Trophoblast cell (in vitro differentiated cells and primary cell): Measurements from ENCODE around the gene ITIH5.

ENCODE experiments used
- DNase-seq, 2 donors: peaks; one replicate each; pipeline ENCODE4 v3.0.0-alpha.2; 2016
- H2AFZ ChIP-seq: 2 replicates; pipeline ENCODE4 v1.6.1; 2013; ENCODE audit warnings: low read length, moderate library complexity, mild to moderate bottlenecking; ENCODE audit not compliant: insufficient read depth, poor library complexity
- H2AK5ac ChIP-seq: 2 replicates; pipeline ENCODE4 v1.6.1; 2013; ENCODE audit warnings: mild to moderate bottlenecking, low read length
- H2BK120ac ChIP-seq: 2 replicates; pipeline ENCODE4 v1.6.1; 2013; ENCODE audit warnings: low read length, mild to moderate bottlenecking, moderate library complexity; ENCODE audit not compliant: insufficient read depth, poor library complexity
- H2BK12ac ChIP-seq: 2 replicates; pipeline ENCODE4 v1.6.1; 2013; ENCODE audit warnings: mild to moderate bottlenecking, low read length, moderate library complexity
- H2BK5ac ChIP-seq: 2 replicates; pipeline ENCODE4 v1.6.1; 2013; ENCODE audit warnings: low read length, low read depth, moderate library complexity, mild to moderate bottlenecking; ENCODE audit not compliant: poor library complexity
- H3K14ac ChIP-seq: 2 replicates; pipeline ENCODE4 v1.6.1; 2013; ENCODE audit warnings: mild to moderate bottlenecking, low read length
- H3K18ac ChIP-seq: 2 replicates; pipeline ENCODE4 v1.6.1; 2013; ENCODE audit warnings: mild to moderate bottlenecking, low read length
- H3K23ac ChIP-seq: 2 replicates; pipeline ENCODE4 v1.6.1; 2013; ENCODE audit warnings: low read length
- H3K27ac ChIP-seq: 2 replicates; pipeline ENCODE4 v1.5.1; 2013; ENCODE audit warnings: low read depth, mild to moderate bottlenecking, inconsistent platforms, low read length, moderate library complexity
- H3K27me3 ChIP-seq: 2 replicates; pipeline ENCODE4 v1.6.1; 2013; ENCODE audit warnings: inconsistent platforms, mild to moderate bottlenecking, low read length, moderate library complexity; ENCODE audit not compliant: insufficient read depth
- H3K36me3 ChIP-seq, 2 experiments: 1 replicate in 1 of 2; 2 replicates in 1 of 2; pipeline ENCODE4 v1.6.1; 2013; ENCODE audit warnings: low read length in 2 of 2, mild to moderate bottlenecking in 2 of 2, moderate library complexity in 1 of 2; ENCODE audit not compliant: insufficient read depth in 2 of 2, control insufficient read depth in 1 of 2
- H3K4ac ChIP-seq: 2 replicates; pipeline ENCODE4 v1.6.1; 2013; ENCODE audit warnings: low read depth, mild to moderate bottlenecking, low read length, moderate library complexity
- H3K4me1 ChIP-seq, 2 experiments: 1 replicate in 1 of 2; 2 replicates in 1 of 2; pipeline ENCODE4 v1.6.1; 2013; ENCODE audit warnings: low read length in 2 of 2, mild to moderate bottlenecking in 2 of 2, moderate library complexity in 1 of 2; ENCODE audit not compliant: insufficient read depth in 2 of 2, control insufficient read depth in 1 of 2
- H3K4me2 ChIP-seq: 2 replicates; pipeline ENCODE4 v1.6.1; 2013; ENCODE audit warnings: inconsistent platforms, mild to moderate bottlenecking, low read length, moderate library complexity
- H3K4me3 ChIP-seq: 2 replicates; pipeline ENCODE4 v1.5.1; 2013; ENCODE audit warnings: mild to moderate bottlenecking, low read depth, low read length, inconsistent platforms
- H3K79me1 ChIP-seq: one replicate; pipeline ENCODE4 v1.6.1; 2013; ENCODE audit warnings: low read length
- H3K79me2 ChIP-seq: 2 replicates; pipeline ENCODE4 v1.6.1; 2013; ENCODE audit warnings: low read length, mild to moderate bottlenecking; ENCODE audit not compliant: control insufficient read depth, insufficient read depth, poor library complexity
- H3K9ac ChIP-seq: 2 replicates; pipeline ENCODE4 v1.6.1; 2013; ENCODE audit warnings: mild to moderate bottlenecking, low read length
- H3K9me3 ChIP-seq: 2 replicates; pipeline ENCODE4 v1.6.1; 2013; ENCODE audit warnings: low read depth, mild to moderate bottlenecking, control low read depth, inconsistent platforms, low read length; ENCODE audit not compliant: insufficient read depth
- H4K12ac ChIP-seq: 2 replicates; pipeline ENCODE4 v1.6.1; 2013; ENCODE audit warnings: low read depth, mild to moderate bottlenecking, low read length, moderate library complexity
- H4K8ac ChIP-seq: 2 replicates; pipeline ENCODE4 v1.6.1; 2013; ENCODE audit warnings: low read depth, mild to moderate bottlenecking, low read length, moderate library complexity
- H4K91ac ChIP-seq: one replicate; pipeline ENCODE4 v1.6.1; 2013; ENCODE audit warnings: low read depth, mild to moderate bottlenecking, low read length, moderate library complexity
- WGBS: extraction: QIAGEN DNeasy Blood & Tissue Kit; methylation state at CpG from one replicate; pipeline ENCODE4 v1.1.7; 2013; ENCODE audit warnings: missing lambda C conversion rate; ENCODE audit not compliant: insufficient read length, insufficient coverage; ENCODE audit errors: extremely low coverage; 5-methylcytosine and 5-hydroxymethylcytosine counted together

Gene ITIH5

DNA sequence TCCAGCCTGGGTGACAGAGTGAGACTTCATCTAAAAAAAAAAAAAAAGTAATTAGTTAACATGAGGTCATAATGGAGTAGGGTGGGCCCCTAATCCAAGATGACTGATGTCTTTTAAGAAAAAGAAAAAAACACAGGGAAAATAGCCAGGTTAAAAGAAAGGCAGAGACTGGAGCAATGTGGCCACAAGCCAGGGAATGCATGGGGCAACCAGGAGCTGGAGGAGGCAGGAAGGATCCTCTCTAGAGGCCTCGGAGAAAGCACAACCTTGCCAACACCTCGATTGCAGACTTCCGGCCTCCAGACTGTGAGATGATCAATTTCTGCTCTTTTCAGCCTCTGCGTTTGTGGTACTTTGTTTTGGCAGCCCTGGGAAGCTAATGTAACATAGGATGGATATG is 121.5 kb downstream of the ITIH5 start:
- no peak overlapping the region for H2BK12ac ChIP-seq
- H3K4me2 ChIP-seq, result no peak overlapping the region
- H3K4me1 ChIP-seq, result peaks cover 6 to 7% of the 10 kb centered on the region in 2 experiments
- no peak overlapping the region for H4K8ac ChIP-seq
- no peaks in the 10 kb centered on the region for H3K79me2 ChIP-seq
- H3K9me3 ChIP-seq, result no peaks in the 10 kb centered on the region
- no peak overlapping the region for H2AK5ac ChIP-seq
- no peak overlapping the region for H2BK5ac ChIP-seq
- no peak overlapping the region for H4K91ac ChIP-seq
- H3K36me3 ChIP-seq, result no peaks in the 10 kb centered on the region
- no peak overlapping the region for H3K9ac ChIP-seq
- no peak overlapping the region for H2BK120ac ChIP-seq
- DNase-seq, result no peak
- no peak overlapping the region for H3K14ac ChIP-seq
- H4K12ac ChIP-seq, result no peak overlapping the region
- no peak overlapping the region for H3K27ac ChIP-seq
- no peak overlapping the region for H3K23ac ChIP-seq
- no peak overlapping the region for H2AFZ ChIP-seq
- WGBS, result no CpG with 5 or more reads among the region's 4 CpGs
- peaks cover 2% of the 10 kb centered on the region for H3K79me1 ChIP-seq
- H3K27me3 ChIP-seq, result no peaks in the 10 kb centered on the region
- H3K4me3 ChIP-seq, result no peak overlapping the region
- H3K4ac ChIP-seq, result no peak overlapping the region
- H3K18ac ChIP-seq, result no peak overlapping the region

DNA sequence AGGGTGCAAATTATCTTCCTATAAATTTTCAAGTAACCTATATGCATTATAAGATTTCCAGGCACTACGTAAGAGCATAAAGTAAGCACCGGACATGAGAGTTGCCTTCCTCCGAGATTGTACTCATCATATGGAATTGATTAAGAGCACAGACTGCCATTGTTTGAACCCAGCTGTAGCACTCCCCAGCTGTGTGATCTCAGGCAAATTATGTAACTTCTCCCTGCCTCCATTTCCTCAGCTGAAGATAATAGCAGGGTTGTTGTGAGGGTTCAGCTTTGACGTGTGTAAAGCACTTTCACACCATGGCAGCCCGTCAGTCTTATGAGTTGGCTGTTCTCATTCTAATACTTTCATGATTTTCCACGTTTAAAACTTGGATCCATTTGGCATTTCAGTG is 122.6 kb downstream of the ITIH5 start:
- Histone ChIP-seq H3K79me1 (peaks cover 2% of the 10 kb centered on the region), H2AFZ (no peak overlapping the region), H3K36me3 (no peaks in the 10 kb centered on the region)

GRCh38 chr10:7542189-7542914 is 124.4 kb downstream of the ITIH5 start:
- no peak overlapping the region for H3K4me3 ChIP-seq

More for the DNA sequence above, 122.6 kb downstream of the ITIH5 start:
- no peak for DNase-seq
- Histone ChIP-seq H2BK120ac (no peak overlapping the region), H3K79me2 (no peaks in the 10 kb centered on the region), H3K4me3 (no peak overlapping the region), H3K14ac (no peak overlapping the region), H4K91ac (no peak overlapping the region), H3K27ac (no peak overlapping the region), H2BK5ac (no peak overlapping the region), H3K18ac (no peak overlapping the region), H3K23ac (no peak overlapping the region), H3K27me3 (no peaks in the 10 kb centered on the region), H3K4me1 (peaks cover 6 to 7% of the 10 kb centered on the region in 2 experiments), H3K4me2 (no peak overlapping the region), H4K8ac (no peak overlapping the region), H2BK12ac (no peak overlapping the region), H3K9ac (no peak overlapping the region), H4K12ac (no peak overlapping the region), H3K4ac (no peak overlapping the region), H3K9me3 (no peaks in the 10 kb centered on the region), H2AK5ac (no peak overlapping the region)
- no CpG with 5 or more reads among the region's 6 CpGs for WGBS

GRCh38 chr10:7541137-7542087 is 125.4 kb downstream of the ITIH5 start:
- Histone ChIP-seq H3K4me2 (peak overlapping the region; percentile 15), H3K23ac (no peak overlapping the region), H3K14ac (no peak overlapping the region), H4K12ac (no peak overlapping the region), H3K4ac (no peak overlapping the region), H2BK5ac (no peak overlapping the region), H3K18ac (no peak overlapping the region), H3K9me3 (no peaks in the 10 kb centered on the region), H3K9ac (no peak overlapping the region), H3K36me3 (no peaks in the 10 kb centered on the region), H3K27me3 (no peaks in the 10 kb centered on the region), H2AFZ (no peak overlapping the region), H2BK120ac (no peak overlapping the region), H4K8ac (no peak overlapping the region), H3K79me2 (no peaks in the 10 kb centered on the region), H4K91ac (peak overlapping the region; percentile 63), H3K27ac (peak overlapping the region; percentile 52), H3K79me1 (peaks cover 2% of the 10 kb centered on the region), H2AK5ac (no peak overlapping the region), H3K4me3 (no peak overlapping the region), H2BK12ac (no peak overlapping the region), H3K4me1 (peaks cover 7 to 8% of the 10 kb centered on the region in 2 experiments)
- peak; percentile 98 to 99 for DNase-seq
- WGBS, result no CpG with 5 or more reads among the region's 22 CpGs

More at GRCh38 chr10:7542189-7542914, 124.4 kb downstream of the ITIH5 start:
- Histone ChIP-seq H2BK5ac (no peak overlapping the region), H3K79me1 (peaks cover 2% of the 10 kb centered on the region), H3K4me2 (no peak overlapping the region), H3K27ac (peak overlapping the region; percentile 52), H3K36me3 (no peaks in the 10 kb centered on the region), H3K79me2 (no peaks in the 10 kb centered on the region), H3K4ac (no peak overlapping the region), H3K4me1 (peaks cover 7 to 8% of the 10 kb centered on the region in 2 experiments), H3K9ac (no peak overlapping the region), H3K9me3 (no peaks in the 10 kb centered on the region), H4K91ac (peak overlapping the region; percentile 63), H3K14ac (no peak overlapping the region), H3K23ac (no peak overlapping the region), H2BK120ac (no peak overlapping the region), H2AFZ (no peak overlapping the region), H4K8ac (no peak overlapping the region), H4K12ac (no peak overlapping the region), H2AK5ac (no peak overlapping the region), H3K18ac (no peak overlapping the region), H2BK12ac (no peak overlapping the region), H3K27me3 (no peaks in the 10 kb centered on the region)
- WGBS, result no CpG with 5 or more reads among the region's 6 CpGs
- DNase-seq, result peak in 1 of 2 donors; percentile 64
